Common myeloid progenitor, CD34-positive (primary cell): ENCODE measurements around the gene CALY.
"Not testable (repeated sequence)": the region's sequence is repeated elsewhere in the genome, so short reads cannot be mapped to it uniquely, and the experiment has no call there.

Experiments used
- CTCF ChIA-PET: fragments of 350-600 bp; sonication (Branson Sonifier 250); formaldehyde crosslinking; loops from one replicate; lab custom pipeline; 2021; ENCODE audit warnings: antibody characterized with exemption; lab: Charles Lee
- POLR2A ChIA-PET: fragments of 350-600 bp; sonication (Branson Sonifier 250); formaldehyde crosslinking; loops from one replicate; lab custom pipeline; 2021; ENCODE audit warnings: antibody characterized with exemption; lab: Charles Lee
- DNase-seq, 3 donors: peaks; one replicate each; pipeline versions ENCODE4 v3.0.0 to v3.0.0-alpha.2; 2013
- H3K27ac ChIP-seq, 2 experiments: 1 replicate in 1 of 2; 2 replicates in 1 of 2; pipeline ENCODE4 v1.7.0; 2013; ENCODE audit warnings: inconsistent platforms in 2 of 2, low read length in 2 of 2, mild to moderate bottlenecking in 2 of 2, low read depth in 1 of 2, moderate library complexity in 1 of 2; ENCODE audit not compliant: severe bottlenecking in 2 of 2, insufficient read depth in 1 of 2, poor library complexity in 1 of 2
- H3K27me3 ChIP-seq, 5 experiments: replicated peaks in 2 of 5; 1 replicate in 3 of 5; 2 replicates in 2 of 5; pipeline versions ENCODE4 v1.6.1 to v1.7.0; 2013; ENCODE audit warnings: low read length in 4 of 5, mild to moderate bottlenecking in 2 of 5, moderate library complexity in 2 of 5, inconsistent platforms in 1 of 5; ENCODE audit not compliant: insufficient read depth in 5 of 5, control insufficient read depth in 4 of 5
- H3K36me3 ChIP-seq, 4 experiments: 1 replicate in 2 of 4; 2 replicates in 2 of 4; pipeline versions ENCODE4 v1.6.1 to v1.7.0; 2013; ENCODE audit warnings: low read length in 3 of 4, control low read depth in 1 of 4, mild to moderate bottlenecking in 1 of 4; ENCODE audit not compliant: control insufficient read depth in 4 of 4, insufficient read depth in 4 of 4
- H3K4me1 ChIP-seq, 4 experiments: 1 replicate in 3 of 4; 2 replicates in 1 of 4; pipeline versions ENCODE4 v1.6.1 to v1.7.1; 2013; ENCODE audit warnings: low read length in 3 of 4, mild to moderate bottlenecking in 3 of 4, control low read depth in 1 of 4, inconsistent platforms in 1 of 4, moderate library complexity in 1 of 4; ENCODE audit not compliant: control insufficient read depth in 4 of 4, insufficient read depth in 4 of 4; ENCODE audit errors: control extremely low read depth in 1 of 4
- H3K4me3 ChIP-seq, 7 experiments: 1 replicate in 4 of 7; 2 replicates in 3 of 7; pipeline versions ENCODE4 v1.5.1 to v1.7.0; 2013; ENCODE audit warnings: mild to moderate bottlenecking in 7 of 7, low read length in 6 of 7, moderate library complexity in 6 of 7, inconsistent platforms in 2 of 7, low read depth in 2 of 7, control low read depth in 1 of 7; ENCODE audit not compliant: insufficient read depth in 4 of 7, control insufficient read depth in 1 of 7; ENCODE audit errors: extremely low read depth in 1 of 7
- H3K9me3 ChIP-seq, 5 experiments: 1 replicate in 4 of 5; 2 replicates in 1 of 5; pipeline versions ENCODE4 v1.6.1 to v1.7.1; 2013; ENCODE audit warnings: low read length in 4 of 5, mild to moderate bottlenecking in 2 of 5, inconsistent platforms in 1 of 5, low read depth in 1 of 5, moderate library complexity in 1 of 5; ENCODE audit not compliant: control insufficient read depth in 4 of 5, insufficient read depth in 2 of 5; ENCODE audit errors: control extremely low read depth in 1 of 5
- WGBS: methylation state at CpG from one replicate; pipeline ENCODE4 v1.1.5; 2013; ENCODE audit not compliant: insufficient coverage; 5-methylcytosine and 5-hydroxymethylcytosine counted together

Gene CALY

DNA sequence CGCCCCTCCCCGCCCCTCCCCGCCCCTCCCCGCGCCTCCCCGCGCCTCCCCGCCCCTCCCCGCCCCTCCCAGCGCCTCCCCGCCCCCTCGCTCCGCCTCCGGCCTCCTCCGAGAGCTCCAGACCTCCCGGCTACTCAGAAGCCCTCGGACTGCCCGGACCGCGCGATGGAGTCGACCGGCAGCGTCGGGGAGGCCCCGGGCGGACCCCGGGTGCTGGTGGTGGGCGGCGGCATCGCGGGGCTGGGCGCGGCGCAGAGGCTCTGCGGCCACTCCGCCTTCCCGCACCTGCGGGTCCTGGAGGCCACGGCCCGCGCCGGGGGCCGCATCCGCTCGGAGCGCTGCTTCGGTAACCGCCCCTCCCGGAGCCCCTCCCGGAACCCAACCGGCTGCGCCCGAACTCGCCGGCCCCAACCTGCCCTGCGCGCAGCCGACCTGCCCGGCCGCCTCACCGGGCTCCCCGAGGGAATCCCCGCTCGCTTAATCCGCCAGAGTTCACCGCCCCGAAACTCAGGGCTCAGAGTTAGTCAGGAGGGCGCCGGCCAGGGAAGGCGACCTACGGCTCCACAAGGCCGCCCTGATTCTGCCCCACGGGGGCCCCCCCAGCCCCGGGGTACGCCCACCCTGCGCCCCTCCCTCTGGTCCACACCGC lies 42.6 kb upstream of the CALY start, which contains the start of gene PAOX:
Gene PAOX, plus strand, starts transcription at position 111 of the 649 bp plus-strand sequence. Its CDS starts 55 bp downstream, at position 166.
- peaks cover 0 to 3% (median 0%) of the 10 kb centered on the region in 5 experiments for H3K27me3 ChIP-seq
- H3K9me3 ChIP-seq = no peaks in the 10 kb centered on the region
- no peak within 1 kb of the TSS for H3K27ac ChIP-seq
- ChIA-PET CTCF (interaction anchor here (2.1 kb wide), 1 partner anchor 9 kb away, joined by 4 read pairs; no protein-coding TSS in a partner anchor), POLR2A (no interaction called here)
- H3K4me1 ChIP-seq = peaks cover 0 to 42% (median 31%) of the 10 kb centered on the region in 4 experiments
- WGBS = 1% methylated on average over 39 of the region's 78 CpGs
- peak within 1 kb of the TSS; percentile 43 to 81 (median 72) for H3K4me3 ChIP-seq
- H3K36me3 ChIP-seq = peaks cover 0 to 6% (median 0%) of the 10 kb centered on the region in 4 experiments
- DNase-seq = peak in 2 of 3 donors; percentile 53 to 63

DNA sequence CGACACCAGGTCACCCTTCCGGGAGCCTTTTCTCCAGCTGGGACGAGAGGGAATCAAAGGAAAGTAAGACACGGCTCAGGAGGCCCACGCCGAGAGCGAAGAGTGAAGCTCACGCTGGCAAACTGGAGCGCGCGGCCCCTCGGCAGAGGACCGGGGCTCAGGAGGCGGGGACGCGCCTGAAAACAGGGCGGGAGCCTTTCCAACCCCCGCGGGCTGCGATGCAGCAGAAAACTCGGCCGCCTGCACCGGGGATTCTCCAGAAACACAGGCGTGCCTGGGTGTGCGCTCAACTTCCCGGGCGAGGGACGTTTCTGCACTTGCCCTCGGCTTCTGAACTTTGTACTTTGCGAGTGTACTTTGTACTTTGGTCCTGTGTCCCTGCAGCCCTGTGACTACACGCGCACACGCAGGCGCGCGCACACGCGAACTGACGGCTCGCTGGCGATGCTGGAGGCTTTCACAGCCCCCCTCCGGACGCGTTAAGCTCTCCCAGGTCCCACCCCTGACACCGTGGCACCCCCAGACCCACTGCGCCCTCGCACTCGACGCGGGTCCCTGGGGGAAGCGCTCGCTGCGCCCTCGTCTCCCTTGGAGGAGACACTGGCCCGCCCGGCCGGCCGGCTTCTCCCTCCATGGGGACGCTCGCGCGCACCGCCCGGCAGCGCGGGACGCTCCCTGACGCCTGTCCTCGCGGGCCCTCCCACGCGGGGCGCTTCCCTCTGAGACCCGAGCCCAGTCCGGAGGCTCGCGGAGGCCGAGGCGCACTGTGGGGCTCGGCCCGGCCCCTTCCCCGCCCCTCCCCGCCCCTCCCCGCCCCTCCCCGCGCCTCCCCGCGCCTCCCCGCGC lies 41.8 kb upstream of the CALY start:
- Histone ChIP-seq H3K4me3 (peak overlapping the region; percentile 43 to 81 (median 72)), H3K27me3 (peaks cover 0 to 3% (median 0%) of the 10 kb centered on the region in 5 experiments), H3K9me3 (no peaks in the 10 kb centered on the region), H3K36me3 (no peaks in the 10 kb centered on the region), H3K27ac (no peak overlapping the region), H3K4me1 (peaks cover 0 to 47% (median 35%) of the 10 kb centered on the region in 4 experiments)
- POLR2A ChIA-PET = interaction anchor here (0.6 kb wide), 1 partner anchor 103 kb away, joined by 3 read pairs; no protein-coding TSS in a partner anchor
- 0% methylated on average over 56 of the region's 90 CpGs for WGBS
- DNase-seq = peak in 2 of 3 donors; percentile 54 to 70
- CTCF ChIA-PET = interaction anchor here (0.9 to 2.7 kb wide), 4 partner anchors 10 to 51 kb away, joined by 3 to 10 read pairs (median 4); no protein-coding TSS in a partner anchor

DNA sequence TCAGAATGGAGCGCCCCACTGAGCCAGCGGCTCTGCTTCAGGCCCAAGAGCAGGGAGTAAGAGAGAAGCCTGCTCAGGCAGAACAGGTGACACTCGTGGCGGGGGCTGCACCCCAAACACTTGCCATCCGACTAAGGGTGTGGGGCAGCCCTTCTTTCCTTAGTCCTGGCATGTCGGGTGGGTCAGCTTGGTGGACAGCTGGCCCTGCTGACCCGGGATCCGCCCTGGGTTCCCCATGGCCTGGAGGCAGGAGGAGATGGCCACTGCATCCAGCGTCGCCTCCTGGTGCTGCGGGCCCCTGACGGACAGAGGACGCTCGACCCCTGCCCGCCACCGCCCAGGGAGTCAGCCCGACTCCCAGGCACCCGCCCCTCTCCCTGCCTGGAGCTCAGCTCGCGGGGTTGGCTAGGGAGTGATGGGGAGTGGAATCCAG lies 41.1 kb upstream of the CALY start:
- POLR2A ChIA-PET = interaction anchor here (0.6 kb wide), 1 partner anchor 103 kb away, joined by 3 read pairs; no protein-coding TSS in a partner anchor
- CTCF ChIA-PET = interaction anchor here (0.9 to 2.7 kb wide), 5 partner anchors 10 to 50 kb away, joined by 3 to 10 read pairs (median 4); no protein-coding TSS in a partner anchor
- Histone ChIP-seq H3K9me3 (no peaks in the 10 kb centered on the region), H3K27ac (no peak overlapping the region), H3K4me1 (peaks cover 0 to 47% (median 35%) of the 10 kb centered on the region in 4 experiments), H3K36me3 (no peaks in the 10 kb centered on the region), H3K4me3 (peak overlapping the region; percentile 43 to 81 (median 72)), H3K27me3 (peaks cover 0 to 3% (median 0%) of the 10 kb centered on the region in 5 experiments)
- WGBS = 63% methylated on average over 13 of the region's 20 CpGs
- no peak for DNase-seq

DNA sequence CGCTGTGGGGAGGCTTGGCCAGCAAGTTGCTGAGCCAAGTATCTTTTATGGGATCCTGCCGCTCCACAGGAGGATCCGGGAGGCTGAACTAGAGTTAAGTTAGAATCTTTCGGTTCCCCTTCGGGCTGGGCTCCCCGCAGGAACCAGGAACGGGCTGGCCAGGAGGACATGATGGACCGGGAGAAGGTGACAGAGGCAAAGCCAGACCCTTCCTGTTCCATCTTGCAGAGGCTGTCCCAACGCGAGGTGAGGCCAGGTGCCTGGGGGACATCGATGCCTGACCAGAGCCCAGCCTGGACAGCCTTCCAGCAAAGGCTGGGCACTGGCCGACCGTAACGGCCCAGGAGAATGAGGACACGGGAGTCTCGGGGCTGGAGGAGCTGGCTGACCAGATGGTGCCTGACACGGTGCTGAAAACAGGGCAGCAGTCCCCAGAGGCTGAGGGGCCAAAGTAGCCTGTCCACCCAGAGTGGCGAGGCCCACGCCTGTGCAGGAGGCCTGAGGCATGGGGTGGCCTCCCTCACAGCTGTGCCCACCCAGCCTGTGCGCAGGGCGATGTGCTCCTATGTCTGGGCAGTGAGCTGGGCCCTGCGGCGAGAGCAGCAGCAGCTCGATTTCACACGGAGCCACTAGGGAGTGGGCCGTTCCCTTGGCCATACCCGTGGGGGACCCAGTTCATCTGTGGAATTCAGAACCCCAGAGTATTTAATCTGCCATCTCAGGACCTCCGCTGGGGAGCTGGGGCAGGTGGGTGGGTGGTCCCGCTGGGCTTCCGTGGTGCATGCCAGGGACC lies 40.5 kb upstream of the CALY start:
- POLR2A ChIA-PET = no interaction called here

DNA sequence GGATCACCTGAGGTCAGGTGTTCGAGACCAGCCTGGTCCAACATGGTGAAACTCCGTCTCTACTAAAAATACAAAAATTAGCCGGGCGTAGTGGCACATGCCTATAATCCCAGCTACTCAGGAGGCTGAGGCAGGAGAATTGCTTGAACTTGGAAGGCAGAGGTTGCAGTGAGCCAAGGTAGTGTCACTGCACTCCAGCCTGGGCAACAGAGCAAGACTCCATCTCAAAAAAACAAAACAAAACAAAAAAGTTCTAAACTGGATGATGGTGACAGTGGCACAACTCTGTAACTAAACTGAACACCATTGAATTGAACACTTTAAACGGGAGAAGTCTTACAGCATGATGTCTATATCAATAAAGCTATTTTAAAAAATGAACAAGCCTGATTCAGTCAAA lies 39.5 kb upstream of the CALY start:
- 100% methylated on average over 1 of the region's 5 CpGs for WGBS
- H3K9me3 ChIP-seq, DNase-seq, POLR2A ChIA-PET, H3K36me3 ChIP-seq, H3K27me3 ChIP-seq, H3K27ac ChIP-seq, H3K4me3 ChIP-seq: not testable (repeated sequence)
- peaks cover 0 to 45% (median 38%) of the 10 kb centered on the region in 4 experiments for H3K4me1 ChIP-seq
- CTCF ChIA-PET = interaction anchor here (2.7 kb wide), 1 partner anchor 47 kb away, joined by 10 read pairs; no protein-coding TSS in a partner anchor

More for the DNA sequence above, 40.5 kb upstream of the CALY start:
- CTCF ChIA-PET = interaction anchor here (1.1 to 2.7 kb wide), 4 partner anchors 14 to 49 kb away, joined by 3 to 10 read pairs (median 4); no protein-coding TSS in a partner anchor
- 96% methylated on average over 26 of the region's 30 CpGs for WGBS
- H3K4me1 ChIP-seq = peaks cover 0 to 50% (median 38%) of the 10 kb centered on the region in 4 experiments
- no peaks in the 10 kb centered on the region for H3K36me3 ChIP-seq
- no peak overlapping the region for H3K27ac ChIP-seq
- H3K4me3 ChIP-seq = peak overlapping the region in 2 of 7 experiments; percentile 74 to 76
- no peak for DNase-seq
- peaks cover 0 to 3% (median 0%) of the 10 kb centered on the region in 5 experiments for H3K27me3 ChIP-seq
- no peaks in the 10 kb centered on the region for H3K9me3 ChIP-seq

DNA sequence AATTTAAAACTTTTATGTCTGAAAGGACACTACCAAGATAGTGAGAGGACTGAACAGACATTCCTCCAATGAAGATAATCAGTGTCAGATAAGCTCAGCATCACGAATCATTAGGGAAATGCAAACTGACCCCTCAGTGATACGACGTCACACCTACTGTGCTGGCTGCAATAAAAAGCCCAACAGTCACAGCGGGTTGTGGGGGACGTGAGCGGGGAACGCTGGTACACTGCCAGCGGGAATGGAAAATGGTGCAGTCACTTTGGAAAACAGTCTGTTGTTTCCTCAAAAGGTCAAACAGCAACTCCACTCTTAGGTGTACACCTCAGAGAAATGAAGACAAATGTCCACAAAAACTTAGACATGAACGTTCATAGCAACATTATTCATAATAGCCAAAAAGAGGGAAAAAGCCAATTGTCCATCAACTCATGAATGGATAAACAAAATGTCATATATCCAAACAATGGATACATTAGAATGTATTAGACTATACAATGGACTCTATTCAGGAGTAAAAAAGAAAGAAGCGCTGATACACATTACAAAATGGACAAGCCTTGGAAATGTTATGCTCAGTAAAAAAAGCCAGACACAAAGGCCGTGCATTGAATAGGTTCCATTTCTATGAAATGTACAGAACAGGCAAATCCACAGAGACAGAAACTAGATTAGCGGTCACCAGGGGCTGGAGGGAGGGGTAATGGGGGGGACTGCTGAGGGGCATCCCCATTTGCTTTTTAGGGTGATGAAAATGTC lies 38.8 kb upstream of the CALY start:
- H3K27ac ChIP-seq = no peak overlapping the region
- H3K9me3 ChIP-seq = no peaks in the 10 kb centered on the region
- ChIA-PET CTCF (no interaction called here), POLR2A (no interaction called here)
- WGBS = 97% methylated on average over 9 of the region's 12 CpGs
- H3K4me1 ChIP-seq = peaks cover 0 to 41% (median 33%) of the 10 kb centered on the region in 4 experiments
- no peak overlapping the region for H3K4me3 ChIP-seq
- peaks cover 0 to 7% (median 4%) of the 10 kb centered on the region in 4 experiments for H3K36me3 ChIP-seq
- peaks cover 0 to 3% (median 0%) of the 10 kb centered on the region in 5 experiments for H3K27me3 ChIP-seq
- DNase-seq = no peak
